ENCODE results near the gene GTPBP4.

The GTPBP4 gene

GRCh38 chr10:1050554-1050953 lies 62.3 kb downstream of the GTPBP4 start:
- DNase-seq (ENCODE audit: low read depth): peak; percentile 34
- H3K4me3 ChIP-seq (ENCODE audit: low read depth, low read length): peak overlapping the region; percentile 91
- TF ChIP-seq MYC (IDR thresholded peaks at IDR 0.05; ENCODE audit: low read depth, low read length) (no peak), POLR2A (IDR thresholded peaks at IDR 0.05; ENCODE audit: extremely low read depth, insufficient read length) (no peak), CTCF (IDR thresholded peaks at IDR 0.05; ENCODE audit: low read depth, low read length) (no peak)
- TF ChIP-seq, protein P1, sequence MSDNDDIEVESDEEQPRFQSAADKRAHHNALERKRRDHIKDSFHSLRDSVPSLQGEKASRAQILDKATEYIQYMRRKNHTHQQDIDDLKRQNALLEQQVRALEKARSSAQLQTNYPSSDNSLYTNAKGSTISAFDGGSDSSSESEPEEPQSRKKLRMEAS (IDR thresholded peaks at IDR 0.05; ENCODE audit: low read depth, low read length): no peak

DNA sequence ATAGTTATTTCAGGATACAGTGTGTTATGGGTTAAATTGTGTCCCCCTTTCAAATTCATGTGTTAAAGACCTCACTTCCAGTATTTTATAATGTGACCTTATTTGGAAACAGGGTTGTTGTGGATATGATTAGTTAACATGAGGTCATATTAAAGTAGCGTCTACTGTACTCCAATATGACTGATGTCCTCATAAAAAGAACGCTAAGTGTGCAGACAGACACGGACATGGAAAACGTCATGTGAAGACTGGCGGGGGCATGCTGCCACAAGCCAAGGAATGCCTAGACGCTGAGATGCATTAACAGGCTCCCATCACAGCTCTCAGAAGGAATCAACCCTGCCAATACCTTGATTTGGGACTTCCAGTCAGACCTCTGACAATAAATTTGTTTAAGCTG lies 66.5 kb downstream of the GTPBP4 start:
- H3K4me3 ChIP-seq (ENCODE audit: low read depth, low read length): peak overlapping the region; percentile 84
- DNase-seq (ENCODE audit: low read depth): no peak
- TF ChIP-seq MYC (IDR thresholded peaks at IDR 0.05; ENCODE audit: low read depth, low read length): no peak
- TF ChIP-seq POLR2A (IDR thresholded peaks at IDR 0.05; ENCODE audit: extremely low read depth, insufficient read length): no peak
- TF ChIP-seq, protein P1 (IDR thresholded peaks at IDR 0.05; ENCODE audit: low read depth, low read length): no peak
- no peak for TF ChIP-seq CTCF (IDR thresholded peaks at IDR 0.05; ENCODE audit: low read depth, low read length)

GRCh38 chr10:1056326-1057105 lies 68.3 kb downstream of the GTPBP4 start, which contains the start of gene WDR37:
WDR37 (plus strand) TSS chr10:1056385; CDS start chr10:1072156, 15,771 bp downstream.
- H3K4me3 ChIP-seq (ENCODE audit: low read depth, low read length): peak within 1 kb of the TSS; percentile 84
- peak; percentile 83 for DNase-seq (ENCODE audit: low read depth)
- TF ChIP-seq MYC (IDR thresholded peaks at IDR 0.05; ENCODE audit: low read depth, low read length) (no peak), POLR2A (IDR thresholded peaks at IDR 0.05; ENCODE audit: extremely low read depth, insufficient read length) (peak; percentile 52)

- H3K4me3 ChIP-seq (ENCODE audit: low read depth, low read length): peak overlapping the region; percentile 84
- peak; percentile 65 for DNase-seq (ENCODE audit: low read depth)
- TF ChIP-seq POLR2A (IDR thresholded peaks at IDR 0.05; ENCODE audit: extremely low read depth, insufficient read length) (no peak), CTCF (IDR thresholded peaks at IDR 0.05; ENCODE audit: low read depth, low read length) (no peak), MYC (IDR thresholded peaks at IDR 0.05; ENCODE audit: low read depth, low read length) (no peak)
- TF ChIP-seq, protein P1 (IDR thresholded peaks at IDR 0.05; ENCODE audit: low read depth, low read length): no peak
Measured at GRCh38 chr10:1057106-1057657, 68.9 kb downstream of the GTPBP4 start.

- TF ChIP-seq MYC (IDR thresholded peaks at IDR 0.05; ENCODE audit: low read depth, low read length) (no peak), CTCF (IDR thresholded peaks at IDR 0.05; ENCODE audit: low read depth, low read length) (no peak), POLR2A (IDR thresholded peaks at IDR 0.05; ENCODE audit: extremely low read depth, insufficient read length) (no peak)
- TF ChIP-seq, protein P1 (IDR thresholded peaks at IDR 0.05; ENCODE audit: low read depth, low read length): no peak
- peak overlapping the region; percentile 84 for H3K4me3 ChIP-seq (ENCODE audit: low read depth, low read length)
- no peak for DNase-seq (ENCODE audit: low read depth)
Measured at GRCh38 chr10:1058017-1058416, 69.8 kb downstream of the GTPBP4 start.

GRCh38 chr10:1059902-1060301 lies 71.7 kb downstream of the GTPBP4 start:
- DNase-seq (ENCODE audit: low read depth): no peak
- TF ChIP-seq MYC (IDR thresholded peaks at IDR 0.05; ENCODE audit: low read depth, low read length): no peak
- no peak for TF ChIP-seq POLR2A (IDR thresholded peaks at IDR 0.05; ENCODE audit: extremely low read depth, insufficient read length)
- no peak for TF ChIP-seq CTCF (IDR thresholded peaks at IDR 0.05; ENCODE audit: low read depth, low read length)
- TF ChIP-seq, protein P1 (IDR thresholded peaks at IDR 0.05; ENCODE audit: low read depth, low read length): no peak
- H3K4me3 ChIP-seq (ENCODE audit: low read depth, low read length): no peak overlapping the region
